ENCODE measurements around the gene TMEM132C.
"Not testable (repeated sequence)": the region's sequence is repeated elsewhere in the genome, so short reads cannot be mapped to it uniquely, and the experiment has no call there.

The TMEM132C gene

GRCh38 chr12:128571906-128572810 is 305.2 kb downstream of the TMEM132C start:
- DNase-seq = no peak

DNA sequence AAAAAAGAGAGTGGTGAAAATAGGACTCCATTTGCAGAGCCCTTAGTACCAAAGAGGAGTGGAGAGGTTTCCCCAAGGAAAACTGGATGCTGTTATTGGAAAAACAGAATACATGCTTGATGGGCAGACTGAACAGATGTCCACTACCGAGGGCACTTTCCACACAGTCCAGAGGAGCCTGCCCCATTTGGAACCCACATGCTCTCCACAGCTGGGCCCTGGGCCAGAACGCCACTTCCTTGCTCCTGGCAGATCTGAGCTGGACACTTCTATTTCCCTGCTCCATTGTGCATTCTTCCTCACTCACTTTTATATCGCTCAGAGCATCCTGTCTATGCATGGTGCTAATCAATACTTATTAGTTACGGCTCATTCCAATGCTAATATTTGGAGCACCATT is 306.9 kb downstream of the TMEM132C start:
- no peak for DNase-seq

- no peak for DNase-seq
These were observed 311.1 kb downstream of the TMEM132C start for GRCh38 chr12:128578045-128578444.

GRCh38 chr12:128581321-128581761 is 314.4 kb downstream of the TMEM132C start:
- no peak for DNase-seq

- DNase-seq = no peak
These were observed 316.5 kb downstream of the TMEM132C start for GRCh38 chr12:128583453-128583852.

GRCh38 chr12:128586451-128587029 is 319.6 kb downstream of the TMEM132C start:
- DNase-seq = no peak

DNA sequence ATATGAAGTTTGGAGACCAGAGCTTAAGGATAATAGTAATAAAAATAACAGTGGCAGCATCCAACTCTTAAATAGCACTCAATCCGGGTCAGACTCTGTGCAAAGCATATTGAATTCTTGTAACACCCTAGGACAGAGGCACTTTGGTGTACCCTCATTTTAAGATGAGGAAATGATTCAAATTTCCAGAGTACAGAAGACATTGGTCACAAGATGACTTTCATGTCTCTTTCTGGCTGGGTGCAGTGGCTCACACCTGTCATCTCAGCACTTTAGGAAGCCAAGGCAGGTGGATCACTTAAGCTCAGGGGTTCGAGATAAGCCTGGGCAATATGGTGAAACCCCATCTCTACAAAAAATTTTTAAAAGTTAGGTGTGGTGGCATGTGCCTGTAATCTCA is 320.9 kb downstream of the TMEM132C start:
- no peak for DNase-seq

DNA sequence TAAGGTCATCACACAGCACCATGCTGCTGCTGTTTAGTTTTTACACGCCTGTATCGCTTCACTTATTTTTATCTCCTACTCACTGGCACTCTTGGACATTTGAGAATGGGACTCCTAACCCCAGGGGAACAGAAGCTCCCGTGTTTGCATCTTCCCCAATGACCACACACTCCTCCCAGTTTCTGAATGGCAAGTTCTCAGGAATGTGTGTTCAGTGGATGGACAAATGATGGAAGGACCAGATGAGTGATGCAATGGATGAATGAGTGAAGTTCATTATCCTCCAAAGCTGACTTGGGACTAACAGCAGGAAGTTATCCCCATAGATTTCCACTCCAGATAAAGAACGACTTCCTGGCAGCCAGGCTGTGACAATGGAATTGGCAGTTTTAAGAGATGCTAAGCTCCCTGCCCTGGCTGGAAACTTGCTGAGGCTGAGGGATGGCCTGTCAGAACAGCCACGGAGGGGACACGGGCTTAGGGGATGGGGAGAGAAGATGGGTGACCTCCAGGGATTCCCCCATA is 325.3 kb downstream of the TMEM132C start:
- no peak for DNase-seq

- no peak for DNase-seq
These were observed 327.6 kb downstream of the TMEM132C start for GRCh38 chr12:128594521-128594920.

DNA sequence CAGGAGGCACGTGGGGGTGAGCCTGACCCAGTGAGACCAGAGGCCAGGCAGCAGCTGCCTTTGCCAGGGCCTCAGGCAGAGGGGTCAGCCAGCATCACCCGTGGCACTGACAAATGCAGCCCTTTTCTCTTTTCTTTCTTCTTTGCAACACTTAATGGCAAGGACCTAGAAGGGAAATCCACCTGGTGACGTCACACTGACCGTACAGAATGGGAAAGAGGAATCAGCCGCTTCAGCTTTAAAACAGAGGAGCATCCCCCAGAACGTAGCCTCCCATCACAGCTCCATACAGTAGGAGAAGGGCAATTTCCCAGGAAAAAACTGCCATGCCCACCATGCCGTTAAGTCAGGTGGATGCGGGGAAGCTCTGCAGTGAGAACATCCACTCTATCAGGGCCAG is 328.6 kb downstream of the TMEM132C start:
- DNase-seq = no peak

DNA sequence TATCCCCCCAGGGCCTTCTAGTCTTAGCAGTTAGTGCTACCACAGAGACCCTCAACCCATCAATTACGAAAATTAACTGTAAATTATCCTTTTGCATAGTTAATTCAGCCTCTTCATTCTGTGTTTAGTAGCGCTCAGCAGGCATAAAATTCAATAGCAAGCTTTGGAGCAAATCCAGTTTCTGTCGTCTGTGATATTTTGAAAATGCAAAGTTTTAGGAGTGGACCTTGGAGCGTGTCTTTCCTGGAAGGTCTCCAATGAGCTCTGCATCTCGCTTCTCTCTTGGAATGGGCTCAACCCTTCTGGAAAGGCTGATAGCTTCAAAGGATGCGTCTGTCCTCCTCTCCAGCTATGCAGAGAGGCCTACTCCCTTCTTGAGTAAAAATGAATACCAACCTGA is 333.9 kb downstream of the TMEM132C start:
- DNase-seq = no peak

GRCh38 chr12:128603573-128604115 is 336.7 kb downstream of the TMEM132C start:
- DNase-seq = no peak

DNA sequence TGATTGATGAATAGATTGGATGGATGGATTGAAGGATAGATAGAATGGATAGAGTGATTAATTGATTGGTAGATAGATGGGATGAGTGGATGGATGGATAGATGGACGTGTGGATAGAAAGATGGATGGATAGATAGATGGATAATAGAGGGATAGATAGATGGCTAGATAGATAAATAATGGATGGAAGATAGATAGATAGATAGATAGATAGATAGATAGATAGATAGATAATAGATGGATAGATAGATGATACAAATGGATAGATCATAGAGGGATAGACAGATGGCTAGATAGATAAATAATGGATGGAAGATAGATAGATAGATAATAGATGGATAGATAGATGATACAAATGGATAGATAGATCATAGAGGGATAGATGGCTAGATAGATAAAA is 337.2 kb downstream of the TMEM132C start:
- not testable (repeated sequence) for DNase-seq

GRCh38 chr12:128606051-128606450 is 339.1 kb downstream of the TMEM132C start:
- no peak for DNase-seq

- DNase-seq = no peak
These were observed 339.6 kb downstream of the TMEM132C start for GRCh38 chr12:128606538-128606937.

DNA sequence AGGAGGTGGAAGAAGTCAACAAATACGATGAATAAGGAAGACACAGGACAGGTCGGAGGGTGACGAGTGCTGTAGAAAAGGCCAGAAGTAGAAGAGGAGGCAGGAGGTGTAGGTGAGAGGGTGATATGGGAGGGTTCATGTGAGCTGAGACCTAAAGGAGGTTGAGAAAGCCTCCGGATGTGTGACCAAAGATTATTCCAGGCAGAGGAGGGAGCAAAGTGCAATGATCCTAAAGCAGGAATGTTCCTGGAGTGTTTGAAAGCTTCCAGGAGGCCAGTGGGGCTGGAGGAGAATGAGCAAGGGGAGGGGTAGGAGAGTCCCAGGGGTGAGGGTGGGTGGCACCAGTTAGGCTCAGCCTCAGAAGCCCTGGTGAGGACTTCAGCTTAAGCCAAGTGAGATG is 340.0 kb downstream of the TMEM132C start:
- no peak for DNase-seq

DNA sequence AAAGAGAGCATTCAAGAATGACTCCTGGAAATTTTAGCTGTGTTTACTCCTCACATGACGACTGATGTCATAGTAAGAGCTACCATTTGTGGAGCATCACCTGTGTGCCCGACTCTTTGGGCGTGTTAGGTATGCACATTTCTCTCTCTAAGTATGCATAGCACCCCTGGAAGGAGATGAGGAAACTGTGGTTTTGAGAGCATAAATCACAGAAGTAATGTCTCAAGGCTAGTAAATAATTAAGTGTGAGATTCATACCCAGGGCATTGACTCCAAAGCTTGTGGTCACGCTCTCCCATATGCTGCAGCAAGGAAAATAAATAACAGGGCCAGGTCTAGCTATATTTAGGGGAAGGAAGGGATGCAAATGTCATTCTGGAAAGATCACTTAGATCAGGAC is 340.7 kb downstream of the TMEM132C start:
- DNase-seq = no peak

GRCh38 chr12:128609861-128610260 is 342.9 kb downstream of the TMEM132C start:
- DNase-seq = no peak

- no peak for DNase-seq
These were observed 344.8 kb downstream of the TMEM132C start for GRCh38 chr12:128611736-128612135.

- no peak for DNase-seq
These were observed 345.3 kb downstream of the TMEM132C start for GRCh38 chr12:128612150-128612850.

- DNase-seq = no peak
These were observed 347.0 kb downstream of the TMEM132C start for GRCh38 chr12:128613837-128614590.

GRCh38 chr12:128617304-128617833 is 350.4 kb downstream of the TMEM132C start:
- no peak for DNase-seq
